Osteoblast (primary cell): ENCODE measurements around the gene TMEM204. TPM values are rescaled to one million over a fixed set of nuclear protein-coding genes. Genes with fewer than 3 reads are reported as not detected.

Source experiments
- DNase-seq: peaks from one replicate; pipeline ENCODE4 v3.0.0; 2011; ENCODE audit warnings: low spot score, mixed read lengths; ENCODE audit not compliant: insufficient read length; ENCODE audit errors: missing footprints
- H2AFZ ChIP-seq: 2 replicates; pipeline ENCODE4 v1.6.0; 2011; ENCODE audit warnings: mild to moderate bottlenecking, low read length
- H3K27ac ChIP-seq: 2 replicates; pipeline ENCODE4 v1.5.1; 2011; ENCODE audit warnings: mild to moderate bottlenecking, low read depth, low read length, moderate library complexity
- H3K27me3 ChIP-seq: 2 replicates; pipeline ENCODE4 v1.6.0; 2012; ENCODE audit warnings: mild to moderate bottlenecking, control low read depth, inconsistent platforms, low read length, moderate library complexity; ENCODE audit not compliant: insufficient read depth
- H3K36me3 ChIP-seq: 2 replicates; pipeline ENCODE4 v1.5.1; 2011; ENCODE audit warnings: mild to moderate bottlenecking, low read length, control low read depth, moderate library complexity; ENCODE audit not compliant: insufficient read depth
- H3K4me1 ChIP-seq: 2 replicates; pipeline ENCODE4 v1.5.1; 2011; ENCODE audit warnings: mild to moderate bottlenecking, low read length, control low read depth, moderate library complexity; ENCODE audit not compliant: insufficient read depth
- H3K4me2 ChIP-seq: 2 replicates; pipeline ENCODE4 v1.6.0; 2011; ENCODE audit warnings: mild to moderate bottlenecking, low read length; ENCODE audit not compliant: insufficient read depth
- H3K4me3 ChIP-seq: fragments of 200-600 bp; sonication (generic); 3 replicates; pipeline ENCODE4 v1.5.1; 2012; ENCODE audit warnings: mild to moderate bottlenecking, low read length, inconsistent platforms; ENCODE audit not compliant: insufficient read depth
- H3K79me2 ChIP-seq: 2 replicates; pipeline ENCODE4 v1.6.0; 2012; ENCODE audit warnings: mild to moderate bottlenecking, low read length, control low read depth, inconsistent platforms; ENCODE audit not compliant: insufficient read depth
- H3K9me3 ChIP-seq: 2 replicates; pipeline ENCODE4 v1.5.1; 2011; ENCODE audit warnings: low read depth, low read length, control low read depth
- H4K20me1 ChIP-seq: 2 replicates; pipeline ENCODE4 v1.6.0; 2012; ENCODE audit warnings: mild to moderate bottlenecking, low read length, control low read depth; ENCODE audit not compliant: insufficient read depth
- CTCF ChIP-seq: IDR thresholded peaks from 2 replicates; pipeline ENCODE4 v1.5.1; 2011; ENCODE audit warnings: mild to moderate bottlenecking, low read depth, low read length, moderate library complexity; ENCODE audit errors: extremely low read depth
- total RNA-seq: library from RNA; depleted of rRNA; stranded (reverse); fragments of >200 nt; gene quantifications from 2 replicates; pipeline ENCODE4 v1.2.3, GENCODE V29; 2012

TMEM204 gene
- total RNA-seq, 1 donor: 8.3 TPM

GRCh38 chr16:1540556-1540855 is 7.0 kb downstream of the TMEM204 start:
- Histone ChIP-seq H3K4me3 (no peak overlapping the region), H3K4me1 (peaks cover 11% of the 10 kb centered on the region), H3K36me3 (peaks cover 18% of the 10 kb centered on the region), H4K20me1 (peaks cover 19% of the 10 kb centered on the region), H3K9me3 (no peaks in the 10 kb centered on the region), H3K27me3 (no peaks in the 10 kb centered on the region), H3K79me2 (peaks cover 30% of the 10 kb centered on the region), H3K4me2 (no peak overlapping the region), H2AFZ (no peak overlapping the region), H3K27ac (no peak overlapping the region)
- no peak for DNase-seq
- no peak for TF ChIP-seq CTCF

GRCh38 chr16:1541293-1542165 is 8.1 kb downstream of the TMEM204 start:
- TF ChIP-seq CTCF: no peak
- Histone ChIP-seq H3K4me1 (peaks cover 11% of the 10 kb centered on the region), H3K79me2 (peaks cover 32% of the 10 kb centered on the region)

GRCh38 chr16:1542166-1542500 is 8.7 kb downstream of the TMEM204 start:
- DNase-seq: no peak
- Histone ChIP-seq H3K4me2 (no peak overlapping the region), H3K4me3 (no peak overlapping the region), H3K36me3 (peaks cover 10% of the 10 kb centered on the region), H3K27me3 (no peaks in the 10 kb centered on the region), H4K20me1 (peaks cover 21% of the 10 kb centered on the region), H3K4me1 (peaks cover 11% of the 10 kb centered on the region), H2AFZ (no peak overlapping the region), H3K9me3 (no peaks in the 10 kb centered on the region), H3K79me2 (peaks cover 32% of the 10 kb centered on the region), H3K27ac (no peak overlapping the region)
- no peak for TF ChIP-seq CTCF

More at GRCh38 chr16:1541293-1542165, 8.1 kb downstream of the TMEM204 start:
- Histone ChIP-seq H3K9me3 (no peaks in the 10 kb centered on the region), H4K20me1 (peaks cover 20% of the 10 kb centered on the region), H3K4me2 (no peak overlapping the region), H2AFZ (no peak overlapping the region), H3K27me3 (no peaks in the 10 kb centered on the region), H3K4me3 (no peak overlapping the region), H3K36me3 (peaks cover 16% of the 10 kb centered on the region), H3K27ac (no peak overlapping the region)
- no peak for DNase-seq

- Histone ChIP-seq H3K27ac (no peak overlapping the region), H3K4me1 (peaks cover 11% of the 10 kb centered on the region), H3K79me2 (peaks cover 30% of the 10 kb centered on the region), H2AFZ (no peak overlapping the region), H3K4me2 (no peak overlapping the region), H3K4me3 (no peak overlapping the region), H4K20me1 (peaks cover 21% of the 10 kb centered on the region), H3K27me3 (no peaks in the 10 kb centered on the region), H3K9me3 (no peaks in the 10 kb centered on the region), H3K36me3 (peaks cover 7% of the 10 kb centered on the region)
- DNase-seq: no peak
- TF ChIP-seq CTCF: no peak
Observed at GRCh38 chr16:1542533-1542932, 9.1 kb downstream of the TMEM204 start.
